ENCODE results near the gene PDCD1. TPM values are rescaled to one million over a fixed set of nuclear protein-coding genes. Genes with fewer than 3 reads are reported as not detected.
"Not testable (repeated sequence)": the region's sequence is repeated elsewhere in the genome, so short reads cannot be mapped to it uniquely, and the experiment has no call there.

The PDCD1 gene
- total RNA-seq, 1 experiment from 2014 or later, result not detected

- intact Hi-C loops (cut with micrococcal nuclease; ENCODE audit: unreplicated experiment), result no loop called here
- peaks cover 85% of the 10 kb centered on the region for H3K27me3 Mint-ChIP-seq (ENCODE audit: unreplicated experiment)
- H3K36me3 Mint-ChIP-seq (ENCODE audit: insufficient read depth, unreplicated experiment), result no peaks in the 10 kb centered on the region
- no peak for DNase-seq
- no peaks in the 10 kb centered on the region for H3K4me1 Mint-ChIP-seq (ENCODE audit: low read depth, unreplicated experiment)
- H3K27ac Mint-ChIP-seq (ENCODE audit: unreplicated experiment), result no peak overlapping the region
- peaks cover 2% of the 10 kb centered on the region for H3K9me3 Mint-ChIP-seq (ENCODE audit: low read depth, unreplicated experiment)
- TF ChIP-seq CTCF (IDR thresholded peaks at IDR 0.05; ENCODE audit: unreplicated experiment), result no peak
- CTCF ChIA-PET, result interaction anchor here (0.7 kb wide), 1 partner anchor 886 kb away, joined by 3 read pairs; no protein-coding TSS in a partner anchor
- no TSS peak for BruUV-seq (replicated peaks)
- no peak overlapping the region for H3K4me3 Mint-ChIP-seq (ENCODE audit: low read depth, unreplicated experiment)
These were observed 23.1 kb downstream of the PDCD1 start for GRCh38 chr2:241835611-241836010.

- Mint-ChIP-seq H3K4me1 (ENCODE audit: low read depth, unreplicated experiment) (no peaks in the 10 kb centered on the region), H3K36me3 (ENCODE audit: insufficient read depth, unreplicated experiment) (no peaks in the 10 kb centered on the region), H3K27me3 (ENCODE audit: unreplicated experiment) (peaks cover 81% of the 10 kb centered on the region), H3K4me3 (ENCODE audit: low read depth, unreplicated experiment) (no peak overlapping the region), H3K27ac (ENCODE audit: unreplicated experiment) (no peak overlapping the region), H3K9me3 (ENCODE audit: low read depth, unreplicated experiment) (peaks cover 2% of the 10 kb centered on the region)
- TF ChIP-seq CTCF (IDR thresholded peaks at IDR 0.05; ENCODE audit: unreplicated experiment), result no peak
- DNase-seq, result no peak
- intact Hi-C loops (cut with micrococcal nuclease; ENCODE audit: unreplicated experiment), result no loop called here
- CTCF ChIA-PET, result interaction anchor here (0.7 kb wide), 1 partner anchor 885 kb away, joined by 3 read pairs; no protein-coding TSS in a partner anchor
- no TSS peak for BruUV-seq (replicated peaks)
These were observed 24.0 kb downstream of the PDCD1 start for GRCh38 chr2:241834527-241835210.

- H3K4me3 Mint-ChIP-seq (ENCODE audit: low read depth, unreplicated experiment); H3K9me3 Mint-ChIP-seq (ENCODE audit: low read depth, unreplicated experiment); DNase-seq; H3K4me1 Mint-ChIP-seq (ENCODE audit: low read depth, unreplicated experiment); CTCF ChIA-PET; intact Hi-C loops (cut with micrococcal nuclease; ENCODE audit: unreplicated experiment); BruUV-seq (replicated peaks); H3K27ac Mint-ChIP-seq (ENCODE audit: unreplicated experiment); H3K36me3 Mint-ChIP-seq (ENCODE audit: insufficient read depth, unreplicated experiment): not testable (repeated sequence)
- H3K27me3 Mint-ChIP-seq (ENCODE audit: unreplicated experiment), result peaks cover 74% of the 10 kb centered on the region
These were observed 24.8 kb downstream of the PDCD1 start for GRCh38 chr2:241833756-241834526.

- CTCF ChIA-PET, result no interaction called here
- BruUV-seq (replicated peaks), result no TSS peak
- Mint-ChIP-seq H3K36me3 (ENCODE audit: insufficient read depth, unreplicated experiment) (no peaks in the 10 kb centered on the region), H3K27me3 (ENCODE audit: unreplicated experiment) (peaks cover 66% of the 10 kb centered on the region), H3K4me3 (ENCODE audit: low read depth, unreplicated experiment) (no peak overlapping the region), H3K27ac (ENCODE audit: unreplicated experiment) (no peak overlapping the region), H3K9me3 (ENCODE audit: low read depth, unreplicated experiment) (peaks cover 2% of the 10 kb centered on the region), H3K4me1 (ENCODE audit: low read depth, unreplicated experiment) (no peaks in the 10 kb centered on the region)
- no peak for DNase-seq
- intact Hi-C loops (cut with micrococcal nuclease; ENCODE audit: unreplicated experiment), result no loop called here
- no peak for TF ChIP-seq CTCF (IDR thresholded peaks at IDR 0.05; ENCODE audit: unreplicated experiment)
These were observed 25.5 kb downstream of the PDCD1 start for GRCh38 chr2:241833101-241833663.

Data from Calu3 (cell line).